Measurements from ENCODE around the gene INTS7.

The INTS7 gene

DNA sequence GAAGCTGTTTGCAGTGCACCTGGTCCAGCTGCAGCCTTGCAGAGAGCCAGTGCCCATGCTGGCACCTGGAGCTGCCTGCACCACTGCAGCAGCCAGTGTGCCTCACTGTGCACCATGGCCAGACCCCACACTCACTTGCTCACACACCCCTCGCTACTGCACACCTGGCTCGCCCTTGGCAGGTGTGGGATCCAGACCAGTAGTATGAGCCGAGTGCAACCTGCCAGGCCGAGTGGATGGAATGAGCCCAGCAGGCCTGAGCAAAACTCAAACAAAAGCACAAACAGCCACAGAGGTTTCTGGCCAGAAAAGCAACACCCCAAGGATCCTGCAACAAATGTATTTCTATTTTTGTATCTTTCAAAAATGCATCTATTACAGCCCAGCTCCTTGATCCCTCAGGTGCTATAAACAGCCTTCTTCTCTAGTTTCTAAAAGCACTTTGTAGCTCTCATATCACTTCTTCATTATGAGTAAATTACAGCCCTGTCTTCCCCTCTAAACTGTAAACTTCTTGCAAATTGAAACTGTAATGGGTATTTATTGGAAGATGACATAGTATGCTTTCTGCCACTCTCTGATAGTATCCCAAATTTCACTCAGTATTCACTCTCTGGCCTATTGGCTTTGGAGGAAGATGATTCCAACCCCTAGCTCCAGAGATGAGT, 132.6 kb downstream of the INTS7 start:
- no peak for DNase-seq

DNA sequence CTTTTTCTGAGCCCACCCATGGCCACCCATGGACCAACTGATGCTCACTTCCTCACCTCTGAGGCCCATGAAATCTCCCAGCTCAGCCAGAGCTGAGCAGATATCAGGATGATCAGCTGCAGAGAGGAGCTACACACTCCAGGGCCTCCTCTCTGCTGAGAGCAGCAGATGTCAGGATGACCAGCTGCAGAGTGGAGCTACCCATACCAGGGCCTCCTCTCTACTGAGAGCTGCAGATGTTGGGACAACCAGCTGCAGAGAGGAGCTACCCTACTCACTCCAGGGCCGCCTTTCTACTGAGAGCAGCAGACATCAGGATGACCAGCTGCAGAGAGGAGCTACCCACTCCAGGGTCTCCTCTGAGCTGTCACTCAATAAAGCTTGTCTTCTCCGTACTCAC, 133.4 kb downstream of the INTS7 start:
- DNase-seq: no peak

DNA sequence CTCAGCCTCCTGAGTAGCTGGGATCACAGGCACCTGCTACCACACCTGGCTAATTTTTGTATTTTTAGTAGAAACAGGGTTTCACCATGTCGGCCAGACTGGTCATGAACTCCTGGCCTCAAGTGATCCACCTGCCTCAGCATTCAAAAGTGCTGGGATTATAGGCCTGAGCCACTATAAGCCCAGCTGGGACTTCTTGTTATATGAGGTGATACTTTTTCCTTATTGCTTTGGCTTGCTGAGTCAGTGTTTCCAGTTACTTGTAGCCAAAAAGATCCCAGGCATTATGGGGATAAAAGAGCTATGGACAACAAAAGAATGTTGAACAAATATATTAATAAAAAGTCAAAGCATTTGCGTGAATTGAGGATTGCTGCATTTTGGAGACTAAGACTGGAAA, 134.9 kb downstream of the INTS7 start:
- DNase-seq: no peak

DNA sequence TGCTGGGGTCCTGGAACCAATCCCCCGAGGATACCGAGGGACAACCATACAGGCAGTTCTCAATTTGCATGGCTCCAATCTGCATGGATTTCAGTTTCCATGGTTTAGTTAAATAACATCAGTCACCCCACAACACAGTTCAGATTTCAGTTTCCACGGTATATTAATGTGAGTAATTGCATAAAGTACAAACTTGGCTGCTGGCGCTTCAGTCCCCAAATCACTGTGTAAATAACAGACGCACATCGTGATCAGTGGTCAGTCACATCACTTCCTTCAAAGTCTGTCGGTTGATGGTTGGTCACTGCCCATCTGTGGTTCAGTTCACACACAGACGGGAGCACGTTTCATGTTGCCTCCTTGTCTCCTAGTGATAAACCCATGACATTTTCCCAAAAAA, 138.4 kb downstream of the INTS7 start:
- no peak for DNase-seq

DNA sequence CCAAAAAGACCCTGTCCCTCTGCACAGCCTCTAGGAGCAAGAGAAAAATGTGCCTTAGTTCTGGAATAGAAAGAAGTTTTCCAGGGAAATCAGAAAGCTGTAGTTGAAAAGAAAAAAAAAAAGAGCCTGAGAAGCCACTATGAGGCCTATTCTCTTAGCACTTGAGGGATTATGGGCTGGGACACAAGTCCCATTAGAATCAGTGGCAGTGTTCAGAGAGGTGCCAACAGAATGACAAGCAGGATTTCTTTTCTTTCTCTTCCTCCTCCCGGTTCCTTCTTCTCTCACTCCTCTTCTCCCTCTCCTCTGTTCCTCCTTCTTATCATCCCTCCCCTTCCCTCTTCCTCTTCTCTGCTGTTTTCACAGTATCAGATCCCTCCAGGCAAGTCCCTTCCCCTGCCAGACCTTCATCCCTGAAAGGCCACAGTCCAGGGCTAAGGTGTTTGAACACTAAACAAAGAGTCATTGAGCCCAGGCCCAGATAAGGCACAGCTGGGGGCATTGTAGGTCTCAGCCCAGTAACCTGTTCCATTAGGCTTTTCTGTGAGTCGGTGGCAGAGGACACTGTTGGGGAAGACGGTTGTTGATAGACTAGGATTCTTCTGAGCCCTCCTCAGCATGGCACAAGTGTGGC, 140.1 kb downstream of the INTS7 start:
- no peak for DNase-seq

DNA sequence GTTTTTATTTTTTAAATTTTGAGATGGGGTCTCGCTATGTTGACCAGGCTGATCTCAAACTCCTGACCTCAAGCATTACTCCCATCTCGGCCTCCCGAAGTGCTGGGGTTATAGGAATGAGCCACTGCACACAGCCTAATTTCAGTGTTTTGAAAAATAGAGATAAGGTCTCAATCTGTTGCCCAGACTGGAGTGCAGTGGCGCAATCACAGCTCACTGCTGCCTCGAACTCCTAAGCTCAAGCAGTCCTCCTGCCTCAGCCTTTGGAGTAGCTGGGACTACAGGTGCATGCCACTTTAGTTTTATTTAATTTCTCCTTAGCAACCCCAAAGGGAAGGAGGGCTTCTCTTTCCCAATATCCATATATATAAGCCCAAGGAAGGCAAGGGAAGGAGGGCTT, 141.0 kb downstream of the INTS7 start:
- no peak for DNase-seq

DNA sequence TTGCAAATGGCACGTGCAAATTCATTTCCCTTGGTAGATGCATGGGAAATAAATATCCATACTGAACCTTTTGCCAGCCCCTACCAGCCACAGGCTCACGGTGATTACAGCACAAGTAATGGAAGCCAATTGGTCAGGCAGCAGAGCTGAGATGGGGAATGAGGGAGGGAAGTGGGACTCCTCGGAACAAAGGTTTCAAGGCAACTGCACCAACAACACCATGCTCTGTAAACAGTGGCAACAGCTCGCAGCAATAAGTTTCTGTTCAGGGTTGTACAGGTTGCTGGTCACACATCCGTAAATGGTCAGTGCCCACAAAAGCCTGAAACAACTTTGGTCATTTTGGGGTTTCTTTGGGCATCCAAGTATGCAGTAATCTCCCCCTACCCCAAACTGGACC, 142.1 kb downstream of the INTS7 start:
- DNase-seq: no peak

DNA sequence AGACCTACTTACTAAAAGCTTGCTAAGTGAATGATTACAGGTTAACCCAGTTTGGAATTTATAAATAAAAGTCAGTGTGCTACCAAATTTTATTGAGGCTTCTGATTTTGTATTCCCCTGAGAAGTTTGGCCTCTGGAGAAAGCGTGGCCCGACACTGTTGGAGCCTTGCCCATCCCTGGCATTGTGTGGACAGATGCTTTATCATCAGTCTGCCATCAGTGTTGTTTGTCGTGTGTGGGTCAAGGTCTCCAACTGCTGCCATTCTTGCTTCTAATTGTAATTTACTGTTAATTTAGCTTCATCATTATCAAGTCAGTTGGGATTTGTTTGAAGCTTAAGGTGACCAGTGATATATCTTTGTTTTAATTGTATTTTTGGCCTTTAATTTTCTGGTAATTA, 142.8 kb downstream of the INTS7 start:
- no peak for DNase-seq

DNA sequence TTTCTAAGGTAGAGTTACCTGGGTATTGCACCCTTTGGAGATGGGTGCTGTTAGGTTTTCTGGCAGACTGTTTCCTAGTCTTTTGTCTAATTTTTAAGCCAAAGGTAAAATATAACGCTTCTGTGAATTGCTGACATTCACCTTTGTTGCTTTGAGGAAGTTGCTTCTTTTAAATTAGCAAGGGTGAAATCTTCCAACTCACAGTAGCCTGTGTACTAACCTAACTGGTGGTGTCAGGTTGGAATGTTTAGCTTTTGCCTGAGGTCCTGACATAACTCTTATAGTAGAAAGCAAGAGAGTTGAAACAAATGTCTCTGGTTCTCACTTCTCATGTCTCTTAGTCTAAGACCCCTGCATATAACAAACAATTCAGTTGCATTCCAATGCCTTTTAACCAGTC, 143.6 kb downstream of the INTS7 start:
- DNase-seq: no peak
